Sigmoid colon (tissue), 4 donors: ENCODE data around the gene CDHR2.

Experiments
- CTCF ChIP-seq, 4 experiments: fragments of 450-650 bp in 3 of 4; fragments of 200-600 bp in 1 of 4; IDR thresholded peaks; one replicate each; pipeline ENCODE4 v1.5.1; 2016 to 2019; ENCODE audit warnings: antibody characterized with exemption in 4 of 4, mild to moderate bottlenecking in 3 of 4, moderate library complexity in 2 of 4
- EP300 ChIP-seq, 4 donors: sonication (generic); formaldehyde crosslinking; IDR thresholded peaks; one replicate each; pipeline ENCODE4 v1.6.1; 2017; ENCODE audit warnings: antibody characterized with exemption in 4 of 4
- POLR2A ChIP-seq, 2 donors: fragments of 450-650 bp; IDR thresholded peaks; one replicate each; pipeline ENCODE4 v1.6.1; 2016; ENCODE audit warnings: antibody characterized with exemption in 2 of 2, mild to moderate bottlenecking in 2 of 2, moderate library complexity in 2 of 2
- POLR2AphosphoS5 ChIP-seq, 4 donors: sonication (generic); formaldehyde crosslinking; IDR thresholded peaks; one replicate each; pipeline ENCODE4 v1.6.1; 2017; ENCODE audit warnings: antibody characterized with exemption in 4 of 4

- no peak for TF ChIP-seq CTCF (IDR thresholded peaks at IDR 0.05)
- TF ChIP-seq POLR2AphosphoS5 (IDR thresholded peaks at IDR 0.05) = no peak
- TF ChIP-seq POLR2A (IDR thresholded peaks at IDR 0.05) = no peak
- TF ChIP-seq EP300 (IDR thresholded peaks at IDR 0.05) = no peak
Measured at GRCh38 chr5:176568657-176569056, 19.5 kb downstream of the CDHR2 start.
